Measurements from ENCODE around the gene MAGI1.
"Not testable (repeated sequence)": the region's sequence is repeated elsewhere in the genome, so short reads cannot be mapped to it uniquely, and the experiment has no call there.

MAGI1 gene

GRCh38 chr3:65523878-65524277 lies 514.8 kb downstream of the MAGI1 start:
- DNase-seq (ENCODE audit: low spot score): no peak

- no peak for DNase-seq (ENCODE audit: low spot score)
Observed at GRCh38 chr3:65521032-65521431, 517.7 kb downstream of the MAGI1 start.

DNA sequence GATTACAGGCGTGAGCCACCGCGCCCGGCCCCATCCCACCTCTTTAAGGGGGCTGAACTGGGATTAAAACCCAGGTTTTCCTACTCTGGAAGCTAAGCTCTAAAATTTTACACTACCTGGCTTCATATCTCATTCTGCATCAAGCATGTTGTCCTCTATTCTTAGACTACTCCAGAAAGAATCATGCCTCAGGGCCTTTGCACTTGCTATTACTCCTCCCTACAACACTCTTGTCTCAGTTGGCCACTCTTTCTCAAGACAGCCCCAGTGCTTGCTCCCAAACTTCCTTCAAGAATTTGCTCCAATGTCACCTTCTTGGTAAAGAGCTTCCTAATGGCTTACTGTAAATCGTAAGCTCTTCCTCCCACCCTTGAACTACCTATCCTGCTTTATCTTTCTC lies 521.7 kb downstream of the MAGI1 start:
- no peak for DNase-seq (ENCODE audit: low spot score)

- DNase-seq (ENCODE audit: low spot score): not testable (repeated sequence)
Observed at GRCh38 chr3:65514317-65514716, 524.4 kb downstream of the MAGI1 start.

DNA sequence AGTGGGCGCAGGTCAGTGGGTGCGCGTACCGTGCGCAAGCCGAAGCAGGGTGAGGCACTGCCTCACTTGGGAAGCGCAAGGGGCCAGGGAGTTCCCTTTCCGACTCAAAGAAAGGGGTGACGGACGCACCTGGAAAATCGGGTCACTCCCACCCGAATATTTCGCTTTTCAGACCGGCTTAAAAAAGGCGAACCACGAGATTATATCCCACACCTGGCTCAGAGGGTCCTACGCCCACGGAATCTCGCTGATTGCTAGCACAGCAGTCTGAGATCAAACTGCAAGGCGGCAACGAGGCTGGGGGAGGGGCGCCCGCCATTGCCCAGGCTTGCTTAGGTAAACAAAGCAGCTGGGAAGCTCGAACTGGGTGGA lies 529.3 kb downstream of the MAGI1 start:
- not testable (repeated sequence) for DNase-seq (ENCODE audit: low spot score)

- no peak for DNase-seq (ENCODE audit: low spot score)
Observed at GRCh38 chr3:65508750-65509422, 529.8 kb downstream of the MAGI1 start.

DNA sequence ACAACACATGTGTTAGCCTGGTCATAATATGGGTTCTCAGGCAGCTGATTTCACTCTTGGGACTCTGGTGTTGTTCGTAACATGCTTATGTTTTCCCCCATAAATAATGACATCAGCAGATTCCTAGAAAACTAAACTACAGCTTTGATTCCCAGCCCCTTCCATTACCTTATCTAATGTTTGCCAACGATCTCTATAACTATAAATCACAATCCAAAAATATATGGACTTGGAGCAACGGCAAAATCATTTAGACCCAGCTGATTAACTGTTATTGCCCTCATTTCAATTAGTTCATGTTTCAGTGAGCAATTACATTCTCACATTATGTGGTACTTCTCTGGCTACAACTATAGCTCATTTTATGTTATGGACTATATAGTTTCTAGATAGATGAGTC lies 531.3 kb downstream of the MAGI1 start:
- DNase-seq (ENCODE audit: low spot score): no peak

- DNase-seq (ENCODE audit: low spot score): no peak
Observed at GRCh38 chr3:65503776-65504175, 534.9 kb downstream of the MAGI1 start.

GRCh38 chr3:65502526-65502925 lies 536.2 kb downstream of the MAGI1 start:
- no peak for DNase-seq (ENCODE audit: low spot score)

- DNase-seq (ENCODE audit: low spot score): no peak
Observed at GRCh38 chr3:65500398-65501306, 538.1 kb downstream of the MAGI1 start.

DNA sequence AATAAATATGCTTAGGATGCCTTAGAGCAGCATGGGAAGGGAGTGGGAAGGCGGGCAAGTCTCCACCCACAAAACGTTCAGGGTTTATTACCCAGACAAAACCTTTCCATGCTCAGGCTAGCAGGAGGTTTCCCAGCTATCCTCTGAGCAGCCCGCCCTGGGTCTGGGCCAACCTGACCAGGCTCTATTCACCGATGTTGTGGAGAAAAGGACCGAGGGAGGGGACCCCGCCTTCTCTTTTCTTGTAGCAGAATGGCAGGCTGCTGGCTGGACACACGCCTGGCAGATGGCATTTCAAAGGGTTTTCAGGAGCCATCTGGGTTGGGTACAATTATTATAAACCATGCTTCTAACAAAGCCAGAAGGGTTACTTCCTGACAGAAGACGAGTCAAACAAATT lies 540.9 kb downstream of the MAGI1 start:
- DNase-seq (ENCODE audit: low spot score): no peak

- no peak for DNase-seq (ENCODE audit: low spot score)
Observed at GRCh38 chr3:65497236-65497635, 541.5 kb downstream of the MAGI1 start.

GRCh38 chr3:65493938-65494337 lies 544.8 kb downstream of the MAGI1 start:
- DNase-seq (ENCODE audit: low spot score): no peak

DNA sequence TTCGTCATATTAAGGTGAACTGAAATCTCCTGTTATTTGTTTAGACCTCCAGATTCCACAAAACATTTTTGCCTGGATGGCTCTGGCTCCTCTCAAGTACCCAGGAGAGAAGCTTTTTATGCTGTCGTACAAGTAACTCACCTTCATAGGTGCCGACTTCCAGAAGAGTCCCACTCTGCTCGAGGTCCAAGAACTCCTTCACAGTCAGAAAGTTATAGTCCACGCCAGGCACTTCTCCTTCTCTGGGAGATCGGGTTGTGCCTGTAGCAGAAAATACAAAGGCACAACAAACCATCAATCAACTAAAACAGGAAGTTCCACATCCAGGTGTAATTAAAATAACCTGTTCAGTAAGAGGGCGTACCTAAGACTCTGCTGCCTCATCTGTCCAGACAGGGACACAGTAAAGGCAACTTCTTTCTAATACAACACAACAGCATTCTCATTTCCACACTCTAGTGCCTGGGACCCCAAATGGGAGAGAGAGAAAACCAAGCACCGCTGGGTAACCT lies 545.3 kb downstream of the MAGI1 start:
- DNase-seq (ENCODE audit: low spot score): no peak

- no peak for DNase-seq (ENCODE audit: low spot score)
Observed at GRCh38 chr3:65492249-65492648, 546.5 kb downstream of the MAGI1 start.

- DNase-seq (ENCODE audit: low spot score): no peak
Observed at GRCh38 chr3:65490114-65490513, 548.6 kb downstream of the MAGI1 start.

- no peak for DNase-seq (ENCODE audit: low spot score)
Observed at GRCh38 chr3:65489253-65489652, 549.5 kb downstream of the MAGI1 start.

DNA sequence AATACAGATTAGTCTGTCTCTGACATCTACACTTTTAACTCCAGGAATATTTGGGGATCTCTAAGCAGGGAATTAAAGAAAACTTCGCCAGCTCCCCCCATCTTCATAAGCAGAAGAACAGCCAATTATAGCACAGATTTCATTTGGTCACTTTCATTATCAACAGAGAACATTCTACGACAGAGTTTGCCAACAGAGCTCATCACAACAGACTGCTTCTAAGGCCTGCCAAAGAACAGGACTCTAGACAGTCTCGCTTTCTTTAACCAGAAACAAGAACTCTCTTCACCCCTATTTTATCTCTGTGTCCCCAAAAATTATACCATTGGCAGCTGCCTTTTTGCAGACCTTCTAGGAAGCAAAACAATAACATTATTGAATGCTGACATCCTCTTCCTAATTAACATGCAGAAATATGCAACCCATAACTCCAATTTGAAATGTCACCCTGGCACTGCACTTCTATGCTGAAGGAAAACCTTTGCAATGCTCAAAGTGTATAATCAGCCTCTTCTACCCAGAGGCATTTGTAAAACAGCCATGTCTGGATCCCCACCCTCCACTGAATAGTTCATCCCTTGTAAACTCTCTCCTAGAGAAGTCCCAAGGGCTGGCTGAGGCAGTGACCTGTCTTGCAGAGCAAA lies 552.8 kb downstream of the MAGI1 start:
- no peak for DNase-seq (ENCODE audit: low spot score)

DNA sequence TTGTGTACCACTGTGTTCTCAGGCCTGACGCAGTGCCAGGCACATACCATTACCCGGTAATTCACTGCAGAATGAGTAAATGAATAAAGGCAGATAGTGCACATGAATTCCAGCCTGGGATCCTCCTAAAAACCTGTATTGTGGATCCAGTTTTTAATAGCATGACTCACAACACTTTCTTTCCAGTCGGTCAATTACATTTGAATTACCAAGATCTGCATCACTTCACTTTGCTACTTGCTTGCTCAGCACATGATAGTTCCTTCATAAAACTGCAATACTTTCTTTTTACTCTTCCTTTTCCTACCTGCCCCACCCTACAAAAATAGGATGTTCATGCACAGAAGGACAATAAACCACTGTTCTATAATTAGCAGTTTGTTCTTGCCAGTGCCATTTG lies 553.8 kb downstream of the MAGI1 start:
- DNase-seq (ENCODE audit: low spot score): no peak

GRCh38 chr3:65483480-65483879 lies 555.2 kb downstream of the MAGI1 start:
- no peak for DNase-seq (ENCODE audit: low spot score)

- DNase-seq (ENCODE audit: low spot score): no peak
Observed at GRCh38 chr3:65483011-65483410, 555.7 kb downstream of the MAGI1 start.

DNA sequence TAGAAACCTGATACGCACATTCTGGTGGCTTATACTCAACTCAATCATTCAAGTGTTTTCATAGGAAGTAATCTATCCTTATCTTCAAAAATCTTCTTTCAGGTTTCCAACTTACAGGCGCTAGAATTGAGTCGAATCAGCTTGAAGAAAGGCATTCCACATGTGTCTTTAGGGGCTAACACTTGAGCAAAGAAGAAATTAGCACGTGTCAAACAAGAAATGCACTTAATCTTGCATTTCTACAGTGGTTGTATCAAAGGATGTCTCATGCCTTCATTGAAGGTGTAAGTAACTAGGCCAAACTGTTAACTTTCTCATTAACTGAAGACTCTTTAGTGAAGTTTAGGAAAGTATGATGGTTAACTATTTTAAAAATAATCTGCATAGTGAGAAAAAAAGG lies 557.6 kb downstream of the MAGI1 start:
- DNase-seq (ENCODE audit: low spot score): no peak

DNA sequence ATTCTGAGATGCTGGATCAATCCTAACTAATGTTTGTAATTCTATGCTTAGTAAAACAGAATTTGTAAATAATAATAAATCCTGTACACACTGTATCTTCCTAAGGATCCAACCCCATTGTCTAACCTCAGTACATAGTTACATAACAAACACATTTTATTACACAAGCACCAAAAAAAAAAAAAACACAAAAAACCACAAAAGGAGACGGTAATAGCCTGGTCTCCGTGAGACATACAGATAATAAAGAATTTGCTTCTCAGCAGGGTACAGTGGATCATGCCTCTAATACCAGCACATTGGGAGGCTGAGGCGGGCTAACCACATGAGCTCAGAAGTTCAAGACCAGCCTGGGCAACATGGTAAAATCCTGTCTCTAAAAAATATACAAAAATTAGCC lies 558.7 kb downstream of the MAGI1 start:
- DNase-seq (ENCODE audit: low spot score): no peak

All from hepatic stellate cell (primary cell).